Measurements from ENCODE around the gene FLT4.
A peak's percentile ranks its signal among the peaks of the same experiment; 100 is the strongest.

The FLT4 gene

DNA sequence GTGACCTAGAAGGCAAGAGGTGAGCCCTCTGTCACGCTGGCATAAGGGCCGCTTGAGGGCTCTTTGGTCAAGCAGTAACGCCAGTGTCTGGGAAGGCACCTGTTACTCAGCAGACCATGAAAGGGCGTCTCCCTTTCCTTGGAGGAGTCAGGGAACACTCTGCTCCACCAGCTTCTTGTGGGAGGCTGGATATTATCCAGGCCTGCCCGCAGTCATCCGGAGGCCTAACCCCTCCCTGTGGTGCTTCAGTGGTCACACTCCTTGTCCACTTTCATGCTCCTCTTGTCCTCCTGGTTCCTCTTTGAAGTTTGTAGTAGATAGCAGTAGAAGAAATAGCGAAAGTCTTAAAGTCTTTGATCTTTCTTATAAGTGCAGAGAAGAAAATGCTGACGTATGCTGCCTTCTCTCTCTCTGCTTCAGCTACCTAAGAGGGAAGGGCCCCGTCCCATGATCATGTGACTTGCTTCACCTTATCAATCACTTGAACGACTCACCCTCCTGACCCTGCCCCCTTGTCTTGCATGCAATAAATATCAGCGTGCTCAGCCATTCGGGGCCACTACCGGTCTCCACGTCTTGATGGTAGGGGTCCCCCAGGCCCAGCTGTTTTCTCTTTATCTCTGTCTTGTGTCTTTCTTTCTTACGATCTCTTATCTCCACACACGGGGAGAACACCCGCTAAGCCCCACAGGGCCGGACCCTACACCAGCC is 41.4 kb downstream of the FLT4 start:
- POLR2A ChIA-PET, result no interaction called here
- TF ChIP-seq CTCF (IDR thresholded peaks at IDR 0.05; ENCODE audit: control extremely low read depth, extremely low read depth, low read depth, missing control alignments), result no peak
- DNase-seq (ENCODE audit: extremely low spot score), result no peak
- CTCF ChIA-PET, result interaction anchor here (0.6 kb wide), 1 partner anchor 151 kb away, joined by 3 read pairs; no protein-coding TSS in a partner anchor

GRCh38 chr5:180606215-180606785 is 43.1 kb downstream of the FLT4 start:
- peak; percentile 5 for TF ChIP-seq CTCF (IDR thresholded peaks at IDR 0.05; ENCODE audit: control extremely low read depth, extremely low read depth, low read depth, missing control alignments)
- no peak for DNase-seq (ENCODE audit: extremely low spot score)
- CTCF ChIA-PET, result interaction anchor here (0.8 to 2.0 kb wide), 18 partner anchors 10 to 312 kb away, joined by 3 to 8 read pairs (median 4); no protein-coding TSS in a partner anchor
- POLR2A ChIA-PET, result no interaction called here

GRCh38 chr5:180605554-180606214 is 43.7 kb downstream of the FLT4 start:
- peak; percentile 76 for TF ChIP-seq CTCF (IDR thresholded peaks at IDR 0.05; ENCODE audit: control extremely low read depth, extremely low read depth, low read depth, missing control alignments)
- DNase-seq (ENCODE audit: extremely low spot score), result peak; percentile 77
- ChIA-PET CTCF (interaction anchor here (0.9 to 2.0 kb wide), 13 partner anchors 9 to 312 kb away, joined by 3 to 8 read pairs (median 4); no protein-coding TSS in a partner anchor), POLR2A (no interaction called here)

DNA sequence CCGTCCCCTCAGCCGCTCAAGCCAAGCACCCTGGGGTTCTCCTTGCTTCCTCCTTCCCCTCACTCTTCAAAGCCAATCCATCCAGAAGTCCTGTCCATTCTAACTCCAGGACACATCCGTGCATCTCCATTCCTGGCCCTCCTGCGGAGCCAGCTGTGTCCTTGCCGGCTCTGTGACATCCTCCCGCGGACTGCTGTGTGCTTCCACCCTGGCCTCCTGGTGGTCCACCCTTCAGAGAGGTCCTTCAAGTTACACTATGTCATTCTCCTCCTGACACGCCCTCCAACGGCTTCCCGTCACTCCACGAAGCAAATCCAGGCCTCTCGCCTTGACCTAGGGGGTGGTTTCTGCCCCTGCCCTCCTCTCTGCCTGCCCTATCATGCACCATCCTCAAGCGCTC is 45.1 kb downstream of the FLT4 start:
- no peak for DNase-seq (ENCODE audit: extremely low spot score)
- ChIA-PET CTCF (interaction anchor here (1.7 kb wide), 1 partner anchor 310 kb away, joined by 5 read pairs; no protein-coding TSS in a partner anchor), POLR2A (no interaction called here)
- no peak for TF ChIP-seq CTCF (IDR thresholded peaks at IDR 0.05; ENCODE audit: control extremely low read depth, extremely low read depth, low read depth, missing control alignments)

- no peak for DNase-seq (ENCODE audit: extremely low spot score)
- POLR2A ChIA-PET, result no interaction called here
- no peak for TF ChIP-seq CTCF (IDR thresholded peaks at IDR 0.05; ENCODE audit: control extremely low read depth, extremely low read depth, low read depth, missing control alignments)
- CTCF ChIA-PET, result interaction anchor here (0.8 kb wide), 1 partner anchor 274 kb away, joined by 3 read pairs; no protein-coding TSS in a partner anchor
Observed at GRCh38 chr5:180603076-180603594, 46.3 kb downstream of the FLT4 start.

DNA sequence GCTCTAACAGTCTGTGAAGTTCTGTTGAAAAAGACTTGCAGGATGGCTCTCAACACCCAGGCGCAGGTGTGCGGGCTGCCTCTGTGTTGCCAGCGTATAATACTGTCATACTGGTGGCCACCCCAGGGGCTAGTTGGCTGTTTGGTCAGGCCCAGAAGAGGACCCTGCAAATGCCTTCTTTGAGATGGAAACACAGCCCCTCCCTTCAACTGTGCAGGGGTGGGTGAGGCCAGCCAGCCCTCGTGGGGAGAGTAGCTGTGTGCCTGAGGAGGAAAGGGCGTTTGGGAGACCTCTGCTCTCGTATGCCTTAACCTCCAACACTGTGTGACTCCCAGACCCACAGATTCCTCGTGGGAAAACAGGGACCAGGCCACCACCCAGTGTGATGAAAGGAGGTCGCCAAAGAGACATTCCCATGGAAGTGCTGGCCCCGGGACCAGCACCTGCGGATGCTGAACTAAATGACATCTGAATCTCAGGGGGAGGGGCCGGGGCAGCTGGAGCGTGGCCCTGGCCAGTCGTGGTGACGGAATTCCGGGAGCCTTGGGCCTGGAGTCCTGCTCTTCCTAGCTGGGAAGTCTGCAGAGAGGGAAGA is 46.8 kb downstream of the FLT4 start:
- no peak for DNase-seq (ENCODE audit: extremely low spot score)
- ChIA-PET POLR2A (no interaction called here), CTCF (no interaction called here)
- TF ChIP-seq CTCF (IDR thresholded peaks at IDR 0.05; ENCODE audit: control extremely low read depth, extremely low read depth, low read depth, missing control alignments), result no peak

Measured in GM10248 (cell line).